B cell (primary cell): ENCODE data around the gene LPO. TPM values are rescaled to one million over a fixed set of nuclear protein-coding genes. Genes with fewer than 3 reads are reported as not detected.

Experiments
- ATAC-seq: fragments of 200-7000 bp; cut with Tn5 transposase; one replicate; pipeline ENCODE4 v1.10.0; 2021; ENCODE audit warnings: low read depth, mild to moderate bottlenecking, moderate number of reproducible peaks, moderate library complexity
- CTCF ChIA-PET: fragments of 350-600 bp; sonication (Branson Sonifier 250); formaldehyde crosslinking; loops from one replicate; lab custom pipeline; 2021; ENCODE audit warnings: antibody characterized with exemption, inconsistent platforms; lab: Charles Lee
- POLR2A ChIA-PET: fragments of 350-600 bp; sonication (Branson Sonifier 250); formaldehyde crosslinking; loops from one replicate; lab custom pipeline; 2021; ENCODE audit warnings: antibody characterized with exemption; lab: Charles Lee
- DNase-seq: peaks from one replicate; pipeline ENCODE4 v3.0.0; 2013
- H2AFZ ChIP-seq: 2 replicates; pipeline ENCODE4 v1.6.1; 2012; ENCODE audit warnings: mild to moderate bottlenecking, low read depth, low read length; ENCODE audit not compliant: insufficient read depth, poor library complexity, severe bottlenecking
- H3K27ac ChIP-seq, 2 donors: 1 replicate in 1 of 2; 2 replicates in 1 of 2; pipeline ENCODE4 v1.5.1; 2012 to 2013; ENCODE audit warnings: low read length in 2 of 2, mild to moderate bottlenecking in 2 of 2, moderate library complexity in 1 of 2
- H3K27me3 ChIP-seq, 4 experiments: fragments of 200-600 bp in 1 of 4; sonication (generic) in 1 of 4; replicated peaks in 1 of 4; 1 replicate in 2 of 4; 2 replicates in 2 of 4; pipeline versions ENCODE4 v1.6.1 to v1.7.0; 2013 to 2016; ENCODE audit warnings: low read length in 3 of 4, mild to moderate bottlenecking in 2 of 4, mixed read lengths in 1 of 4, moderate library complexity in 1 of 4; ENCODE audit not compliant: insufficient read depth in 4 of 4, control insufficient read depth in 3 of 4; ENCODE audit errors: control extremely low read depth in 1 of 4
- H3K36me3 ChIP-seq, 2 experiments: replicated peaks in 1 of 2; 1 replicate in 1 of 2; 2 replicates in 1 of 2; pipeline versions ENCODE4 v1.6.1 to v1.7.1; 2013; ENCODE audit warnings: low read length in 1 of 2; ENCODE audit not compliant: insufficient read depth in 2 of 2, control insufficient read depth in 1 of 2; ENCODE audit errors: control extremely low read depth in 1 of 2, extremely low read depth in 1 of 2
- H3K4me1 ChIP-seq, 2 donors: fragments of 200-600 bp in 1 of 2; sonication (generic) in 1 of 2; 1 replicate in 1 of 2; 2 replicates in 1 of 2; pipeline versions ENCODE4 v1.5.1 to v1.6.1; 2013 to 2017; ENCODE audit warnings: low read length in 2 of 2; ENCODE audit not compliant: control insufficient read depth in 2 of 2, insufficient read depth in 2 of 2
- H3K4me2 ChIP-seq: replicated peaks from 2 replicates; pipeline ENCODE3; 2012; ENCODE audit warnings: mild to moderate bottlenecking, low read depth, low read length; ENCODE audit not compliant: poor library complexity, severe bottlenecking
- H3K4me3 ChIP-seq, 5 experiments: fragments of 200-600 bp in 1 of 5; sonication (generic) in 1 of 5; 1 replicate in 3 of 5; 2 replicates in 2 of 5; pipeline versions ENCODE4 v1.5.1 to v1.7.0; 2011 to 2016; ENCODE audit warnings: low read length in 4 of 5, mild to moderate bottlenecking in 4 of 5, low read depth in 2 of 5, control low read depth in 1 of 5, moderate library complexity in 1 of 5; ENCODE audit not compliant: insufficient read depth in 1 of 5; ENCODE audit errors: control extremely low read depth in 1 of 5, extremely low read depth in 1 of 5
- H3K79me2 ChIP-seq: fragments of 200-600 bp; sonication (generic); one replicate; pipeline ENCODE4 v1.6.0; 2016; ENCODE audit warnings: low read length; ENCODE audit not compliant: control insufficient read depth, insufficient read depth
- H3K9ac ChIP-seq: fragments of 200-600 bp; sonication (generic); 2 replicates; pipeline ENCODE4 v1.6.1; 2017; ENCODE audit warnings: mild to moderate bottlenecking, low read length, moderate library complexity
- H3K9me3 ChIP-seq, 3 donors: one replicate each; pipeline versions ENCODE4 v1.6.1 to v1.7.1; 2013; ENCODE audit warnings: low read length in 2 of 3; ENCODE audit not compliant: control insufficient read depth in 2 of 3, insufficient read depth in 1 of 3; ENCODE audit errors: control extremely low read depth in 1 of 3
- H4K20me1 ChIP-seq: 2 replicates; pipeline ENCODE4 v1.6.0; 2012; ENCODE audit warnings: mild to moderate bottlenecking, low read length; ENCODE audit not compliant: insufficient read depth, control insufficient read depth, poor library complexity, severe bottlenecking
- H3K27ac Mint-ChIP-seq: one replicate; pipeline ENCODE4 v1.8.0; 2021; ENCODE audit warnings: mixed read lengths
- H3K27me3 Mint-ChIP-seq: one replicate; pipeline ENCODE4 v1.8.0; 2021; ENCODE audit warnings: mixed read lengths
- H3K4me1 Mint-ChIP-seq: one replicate; pipeline ENCODE4 v1.8.0; 2021; ENCODE audit warnings: mixed read lengths
- H3K4me3 Mint-ChIP-seq: one replicate; pipeline ENCODE4 v1.8.0; 2021; ENCODE audit warnings: mixed read lengths
- H3K9me3 Mint-ChIP-seq: one replicate; pipeline ENCODE4 v1.8.0; 2022; ENCODE audit warnings: mixed read lengths; ENCODE audit not compliant: insufficient read depth
- EZH2 ChIP-seq: IDR thresholded peaks from 2 replicates; pipeline ENCODE4 v1.6.1; 2012; ENCODE audit warnings: borderline replicate concordance, low read depth, mild to moderate bottlenecking, moderate library complexity, low read length; ENCODE audit not compliant: insufficient read depth, poor library complexity, severe bottlenecking
- WGBS: methylation state at CpG from one replicate; pipeline ENCODE4 v1.1.5; 2013; ENCODE audit warnings: missing lambda C conversion rate; ENCODE audit not compliant: insufficient coverage; 5-methylcytosine and 5-hydroxymethylcytosine counted together
- intact Hi-C: fragments of 100-400 bp; cut with micrococcal nuclease; formaldehyde crosslinking; loops from one replicate; pipeline ENCODE4 v1.10.0; 2022
- polyA plus RNA-seq: library from polyadenylated mRNA; depleted of rRNA; stranded (reverse); fragments of >200 nt; gene quantifications from 2 replicates; pipeline ENCODE4 v1.2.3, GENCODE V29; 2012
- total RNA-seq, 2 donors: library from RNA; stranded (reverse); fragments of 120-200 nt in 1 of 2; gene quantifications; 1 replicate in 1 of 2; 2 replicates in 1 of 2; pipeline versions ENCODE4 v1.2.3 to v1.2.4, GENCODE V29; 2013 to 2022
- TF ChIP-seq, protein P1 (sequence below): fragments of 200-600 bp; IDR thresholded peaks from one replicate; pipeline ENCODE4 v1.8.0; 2022; ENCODE audit warnings: antibody characterized with exemption, mild to moderate bottlenecking

LPO gene
- total and polyA plus RNA-seq, 2 donors (not counting 1 experiment from before 2014, with no cell fraction given): not detected

DNA sequence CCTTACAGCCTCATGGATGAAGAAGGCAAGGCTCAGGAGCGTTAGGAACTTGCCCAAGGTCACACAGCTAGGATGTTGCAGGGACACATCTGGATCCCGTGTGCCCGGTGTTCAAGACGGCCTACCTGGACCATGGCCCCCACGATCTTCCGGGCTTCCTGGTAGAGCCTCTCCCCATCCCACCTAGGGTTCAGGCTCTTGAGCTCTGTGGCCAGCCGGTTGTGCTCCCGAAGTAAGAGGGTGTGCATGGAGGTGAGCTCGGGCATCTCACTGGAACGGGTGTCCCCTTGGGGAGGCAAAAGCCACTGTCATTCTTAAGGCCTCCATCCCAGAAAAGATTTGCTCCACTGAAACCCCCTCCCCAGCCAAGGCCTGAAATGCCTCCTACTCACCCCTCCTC is 37.0 kb downstream of the LPO start:
- Histone ChIP-seq H3K4me2 (no peak overlapping the region), H3K27me3 (peaks cover 0 to 16% (median 0%) of the 10 kb centered on the region in 4 experiments), H3K79me2 (no peaks in the 10 kb centered on the region), H4K20me1 (no peaks in the 10 kb centered on the region), H3K4me1 (peaks cover 0 to 3% of the 10 kb centered on the region in 2 donors), H3K36me3 (no peaks in the 10 kb centered on the region), H3K9ac (no peak overlapping the region), H3K9me3 (peaks cover 0 to 3% (median 0%) of the 10 kb centered on the region in 3 donors), H2AFZ (no peak overlapping the region), H3K27ac (no peak overlapping the region), H3K4me3 (no peak overlapping the region)
- H3K27me3 Mint-ChIP-seq: peaks cover 17% of the 10 kb centered on the region
- intact Hi-C loops: no loop called here
- H3K9me3 Mint-ChIP-seq: no peaks in the 10 kb centered on the region
- peaks cover 3% of the 10 kb centered on the region for H3K4me1 Mint-ChIP-seq
- ChIA-PET CTCF (interaction anchor here (1.4 kb wide), 1 partner anchor 26 kb away, joined by 4 read pairs; no protein-coding TSS in a partner anchor), POLR2A (no interaction called here)
- H3K27ac Mint-ChIP-seq: no peak overlapping the region
- H3K4me3 Mint-ChIP-seq: no peak overlapping the region
- 97% methylated on average over 8 of the region's 10 CpGs for WGBS
- ATAC-seq (no peak), DNase-seq (no peak)
- no peak for TF ChIP-seq EZH2
- TF ChIP-seq, protein P1, sequence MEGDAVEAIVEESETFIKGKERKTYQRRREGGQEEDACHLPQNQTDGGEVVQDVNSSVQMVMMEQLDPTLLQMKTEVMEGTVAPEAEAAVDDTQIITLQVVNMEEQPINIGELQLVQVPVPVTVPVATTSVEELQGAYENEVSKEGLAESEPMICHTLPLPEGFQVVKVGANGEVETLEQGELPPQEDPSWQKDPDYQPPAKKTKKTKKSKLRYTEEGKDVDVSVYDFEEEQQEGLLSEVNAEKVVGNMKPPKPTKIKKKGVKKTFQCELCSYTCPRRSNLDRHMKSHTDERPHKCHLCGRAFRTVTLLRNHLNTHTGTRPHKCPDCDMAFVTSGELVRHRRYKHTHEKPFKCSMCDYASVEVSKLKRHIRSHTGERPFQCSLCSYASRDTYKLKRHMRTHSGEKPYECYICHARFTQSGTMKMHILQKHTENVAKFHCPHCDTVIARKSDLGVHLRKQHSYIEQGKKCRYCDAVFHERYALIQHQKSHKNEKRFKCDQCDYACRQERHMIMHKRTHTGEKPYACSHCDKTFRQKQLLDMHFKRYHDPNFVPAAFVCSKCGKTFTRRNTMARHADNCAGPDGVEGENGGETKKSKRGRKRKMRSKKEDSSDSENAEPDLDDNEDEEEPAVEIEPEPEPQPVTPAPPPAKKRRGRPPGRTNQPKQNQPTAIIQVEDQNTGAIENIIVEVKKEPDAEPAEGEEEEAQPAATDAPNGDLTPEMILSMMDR: no peak

DNA sequence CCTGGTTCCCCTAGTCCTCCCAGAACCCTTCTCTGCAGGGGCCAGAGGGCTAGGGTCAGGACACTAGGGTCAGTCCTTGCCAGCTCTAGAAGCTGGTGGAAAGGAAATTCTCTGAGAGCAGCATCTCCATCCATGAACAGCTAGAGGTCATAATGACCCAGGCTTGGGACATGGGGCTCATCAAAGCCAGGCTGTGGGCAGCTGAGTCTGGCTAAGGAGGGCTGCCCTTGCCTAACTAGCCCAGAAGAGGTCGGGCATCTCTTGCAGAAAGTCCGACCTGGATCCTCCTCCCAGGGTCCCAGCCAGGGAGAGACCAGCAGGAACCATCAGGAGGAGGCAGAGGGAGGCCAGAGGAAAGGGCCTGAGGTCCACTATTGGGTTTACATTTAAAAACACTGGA is 38.0 kb downstream of the LPO start:
- H3K79me2 ChIP-seq: no peaks in the 10 kb centered on the region
- H3K9me3 ChIP-seq: peaks cover 0 to 3% (median 0%) of the 10 kb centered on the region in 3 donors
- H3K4me1 Mint-ChIP-seq: peaks cover 3% of the 10 kb centered on the region
- no peak overlapping the region for H3K27ac ChIP-seq
- CTCF ChIA-PET: no interaction called here
- H3K4me2 ChIP-seq: no peak overlapping the region
- no peak overlapping the region for H3K9ac ChIP-seq
- no peak overlapping the region for H3K4me3 Mint-ChIP-seq
- no peaks in the 10 kb centered on the region for H3K36me3 ChIP-seq
- TF ChIP-seq, protein P1: no peak
- TF ChIP-seq EZH2: no peak
- DNase-seq: no peak
- H3K4me3 ChIP-seq: no peak overlapping the region
- peaks cover 21% of the 10 kb centered on the region for H3K27me3 Mint-ChIP-seq
- POLR2A ChIA-PET: no interaction called here
- no peak overlapping the region for H2AFZ ChIP-seq
- no peak overlapping the region for H3K27ac Mint-ChIP-seq
- WGBS: 60% methylated on average over 2 of the region's 2 CpGs
- peaks cover 0 to 16% (median 0%) of the 10 kb centered on the region in 4 experiments for H3K27me3 ChIP-seq
- intact Hi-C loops: no loop called here
- no peaks in the 10 kb centered on the region for H3K9me3 Mint-ChIP-seq
- no peaks in the 10 kb centered on the region for H4K20me1 ChIP-seq
- no peak for ATAC-seq
- peaks cover 0 to 3% of the 10 kb centered on the region in 2 donors for H3K4me1 ChIP-seq
